OCI-LY3 (cell line): Measurements from ENCODE around the gene TMEM87A.

Source experiments
- H2AFZ ChIP-seq: fragments of 200-600, 300-600 bp; shearing (Covaris generic); 2 replicates; pipeline ENCODE4 v1.6.0; 2014; ENCODE audit warnings: antibody characterized with exemption, low read depth, low read length
- H3K27ac ChIP-seq: fragments of 200-600, 300-600 bp; sonication (generic); 2 replicates; pipeline ENCODE4 v1.5.1; 2014; ENCODE audit warnings: mild to moderate bottlenecking, low read length, moderate library complexity, mixed read lengths
- H3K27me3 ChIP-seq: fragments of 200-600, 300-600 bp; sonication (generic); 2 replicates; pipeline ENCODE4 v1.6.1; 2014; ENCODE audit warnings: low read depth, low read length, mixed read lengths
- H3K36me3 ChIP-seq: fragments of 200-600, 300-600 bp; sonication (generic); replicated peaks from 2 replicates; pipeline ENCODE3; 2014; ENCODE audit warnings: low read depth, low read length, mixed read lengths
- H3K4me1 ChIP-seq: fragments of 300-600, 200-600 bp; sonication (generic); 2 replicates; pipeline ENCODE4 v1.6.1; 2014; ENCODE audit warnings: low read length, mixed read lengths
- H3K4me2 ChIP-seq: fragments of 200-600, 300-600 bp; sonication (generic); 2 replicates; pipeline ENCODE4 v1.6.1; 2014; ENCODE audit warnings: low read length, mixed read lengths
- H3K4me3 ChIP-seq: fragments of 300-600, 200-600 bp; sonication (generic); 2 replicates; pipeline ENCODE4 v1.5.1; 2014; ENCODE audit warnings: antibody characterized with exemption, mild to moderate bottlenecking, low read length, moderate library complexity
- H3K79me2 ChIP-seq: fragments of 300-600, 200-600 bp; shearing (Covaris generic); 2 replicates; pipeline ENCODE4 v1.6.1; 2014; ENCODE audit warnings: mild to moderate bottlenecking, low read length, mixed read lengths
- H3K9ac ChIP-seq: fragments of 300-600, 200-600 bp; shearing (Covaris generic); 2 replicates; pipeline ENCODE4 v1.6.0; 2014; ENCODE audit warnings: mild to moderate bottlenecking, low read length, moderate library complexity
- H3K9me3 ChIP-seq: fragments of 200-600, 300-600 bp; shearing (Covaris generic); 2 replicates; pipeline ENCODE4 v1.6.1; 2014; ENCODE audit warnings: low read length, mixed read lengths; ENCODE audit not compliant: insufficient read depth
- H4K20me1 ChIP-seq: fragments of 200-600, 300-600 bp; sonication (generic); 2 replicates; pipeline ENCODE4 v1.6.1; 2016; ENCODE audit warnings: low read length, mixed read lengths; ENCODE audit not compliant: insufficient read depth
- EZH2phosphoT487 ChIP-seq: fragments of 200-600 bp; shearing (Covaris generic); IDR thresholded peaks from 2 replicates; pipeline ENCODE4 v1.6.1; 2018; ENCODE audit warnings: antibody characterized with exemption, mixed run types, low read depth
- TF ChIP-seq, protein P1 (sequence below): fragments of 200-600, 300-600 bp; sonication (generic); IDR thresholded peaks from 2 replicates; pipeline ENCODE4 v1.5.1; 2014; ENCODE audit warnings: antibody characterized with exemption, low read length, low read depth

The TMEM87A gene

DNA sequence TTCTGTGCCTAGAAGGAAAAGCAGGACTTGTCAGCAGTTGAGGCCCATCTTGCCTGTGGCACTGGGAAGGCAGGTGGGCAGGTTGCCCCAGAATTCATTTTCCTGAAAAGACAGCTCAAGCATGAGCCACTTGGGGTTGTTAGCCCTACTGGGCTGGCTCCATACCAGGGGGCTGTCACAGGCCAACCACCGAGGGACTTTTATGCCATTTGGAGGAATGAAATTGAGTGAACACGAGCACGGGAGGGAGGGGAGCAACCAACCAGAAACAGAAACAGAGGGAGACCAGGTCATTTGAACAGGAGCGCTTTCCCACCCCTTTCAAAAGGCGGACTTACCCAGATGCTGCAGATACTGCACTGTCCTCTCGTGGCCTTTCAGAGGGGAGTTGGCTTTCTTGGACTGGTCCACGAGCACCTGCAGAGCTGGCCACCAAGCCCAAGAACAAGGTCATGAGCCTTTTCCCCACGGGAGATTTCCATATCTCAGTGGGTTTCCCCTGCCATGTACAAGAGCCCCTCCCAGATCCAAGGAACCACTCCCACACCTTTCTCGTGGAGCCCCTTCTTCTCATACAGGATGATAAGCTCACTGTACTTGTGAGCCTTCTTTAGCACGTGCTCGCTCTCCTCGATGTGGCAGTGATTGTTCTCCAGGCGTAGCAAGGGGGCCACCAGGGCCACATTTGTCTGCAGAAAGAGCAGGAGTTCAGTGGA is 106.8 kb downstream of the TMEM87A start:
- no peak overlapping the region for H3K27ac ChIP-seq
- H3K36me3 ChIP-seq = peaks cover 58% of the 10 kb centered on the region
- H3K9ac ChIP-seq = no peak overlapping the region
- H3K79me2 ChIP-seq = no peaks in the 10 kb centered on the region
- H2AFZ ChIP-seq = no peak overlapping the region
- peaks cover 7% of the 10 kb centered on the region for H3K4me1 ChIP-seq
- H3K4me3 ChIP-seq = no peak overlapping the region
- H3K27me3 ChIP-seq = no peaks in the 10 kb centered on the region
- TF ChIP-seq EZH2phosphoT487 = no peak
- TF ChIP-seq, protein P1, sequence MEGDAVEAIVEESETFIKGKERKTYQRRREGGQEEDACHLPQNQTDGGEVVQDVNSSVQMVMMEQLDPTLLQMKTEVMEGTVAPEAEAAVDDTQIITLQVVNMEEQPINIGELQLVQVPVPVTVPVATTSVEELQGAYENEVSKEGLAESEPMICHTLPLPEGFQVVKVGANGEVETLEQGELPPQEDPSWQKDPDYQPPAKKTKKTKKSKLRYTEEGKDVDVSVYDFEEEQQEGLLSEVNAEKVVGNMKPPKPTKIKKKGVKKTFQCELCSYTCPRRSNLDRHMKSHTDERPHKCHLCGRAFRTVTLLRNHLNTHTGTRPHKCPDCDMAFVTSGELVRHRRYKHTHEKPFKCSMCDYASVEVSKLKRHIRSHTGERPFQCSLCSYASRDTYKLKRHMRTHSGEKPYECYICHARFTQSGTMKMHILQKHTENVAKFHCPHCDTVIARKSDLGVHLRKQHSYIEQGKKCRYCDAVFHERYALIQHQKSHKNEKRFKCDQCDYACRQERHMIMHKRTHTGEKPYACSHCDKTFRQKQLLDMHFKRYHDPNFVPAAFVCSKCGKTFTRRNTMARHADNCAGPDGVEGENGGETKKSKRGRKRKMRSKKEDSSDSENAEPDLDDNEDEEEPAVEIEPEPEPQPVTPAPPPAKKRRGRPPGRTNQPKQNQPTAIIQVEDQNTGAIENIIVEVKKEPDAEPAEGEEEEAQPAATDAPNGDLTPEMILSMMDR = no peak
- H3K4me2 ChIP-seq = no peak overlapping the region
- no peaks in the 10 kb centered on the region for H4K20me1 ChIP-seq
- H3K9me3 ChIP-seq = no peaks in the 10 kb centered on the region

DNA sequence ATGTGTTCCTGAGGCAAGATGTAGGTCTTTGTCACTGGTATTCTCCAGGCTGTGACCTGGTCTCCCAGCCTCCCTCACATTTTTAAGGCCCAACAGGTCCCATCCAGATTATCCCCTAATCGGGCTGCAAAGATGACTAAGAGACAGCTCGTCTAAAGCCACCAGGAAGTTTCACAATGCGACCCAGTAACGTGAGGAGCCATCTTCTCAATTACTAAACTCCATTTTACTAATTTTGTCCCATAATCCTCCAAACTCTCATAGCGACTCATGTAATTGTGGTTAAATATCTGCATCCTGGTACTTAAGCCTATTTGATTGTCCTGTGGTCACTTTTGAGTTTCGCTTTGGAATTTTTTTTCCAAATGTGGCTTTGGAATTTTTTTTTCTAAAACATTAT is 108.1 kb downstream of the TMEM87A start:
- TF ChIP-seq, protein P1 = no peak
- TF ChIP-seq EZH2phosphoT487 = no peak
- H3K4me1 ChIP-seq = no peaks in the 10 kb centered on the region
- no peak overlapping the region for H3K4me2 ChIP-seq
- no peak overlapping the region for H3K27ac ChIP-seq
- peaks cover 61% of the 10 kb centered on the region for H3K36me3 ChIP-seq
- H3K9me3 ChIP-seq = no peaks in the 10 kb centered on the region
- no peaks in the 10 kb centered on the region for H3K79me2 ChIP-seq
- no peak overlapping the region for H2AFZ ChIP-seq
- no peak overlapping the region for H3K9ac ChIP-seq
- no peak overlapping the region for H3K4me3 ChIP-seq
- H3K27me3 ChIP-seq = no peaks in the 10 kb centered on the region
- no peaks in the 10 kb centered on the region for H4K20me1 ChIP-seq

DNA sequence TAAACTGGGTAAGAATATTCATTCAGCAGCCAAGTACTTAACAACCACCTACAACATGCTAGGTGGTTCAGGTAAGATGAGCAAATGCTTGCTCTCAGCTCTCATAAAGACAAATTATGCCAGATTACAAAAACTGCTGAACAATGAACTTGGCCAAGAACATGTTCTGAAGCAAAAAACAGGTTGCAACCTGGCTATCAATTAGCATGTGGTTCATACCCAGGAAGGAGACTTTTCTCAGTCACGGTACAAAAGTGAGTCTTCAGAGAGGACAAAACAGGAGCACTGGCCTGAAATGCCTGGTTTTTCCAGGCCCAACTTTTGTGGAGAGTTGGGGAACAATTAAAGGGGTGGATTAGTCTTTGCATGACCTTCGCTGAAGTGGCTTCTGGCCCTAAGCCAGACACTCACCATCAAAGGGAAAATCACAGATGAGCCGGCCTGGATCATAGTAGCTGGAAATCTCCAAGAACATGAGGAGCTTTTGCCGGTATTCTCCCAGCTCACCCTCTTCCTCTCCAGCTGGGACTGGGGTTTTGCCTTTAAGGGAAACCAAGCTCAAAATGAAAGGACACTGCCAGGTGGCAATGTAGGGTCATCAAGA is 109.2 kb downstream of the TMEM87A start:
- no peak overlapping the region for H3K4me2 ChIP-seq
- H3K27ac ChIP-seq = no peak overlapping the region
- H3K79me2 ChIP-seq = no peaks in the 10 kb centered on the region
- no peaks in the 10 kb centered on the region for H3K9me3 ChIP-seq
- no peak for TF ChIP-seq EZH2phosphoT487
- TF ChIP-seq, protein P1 = no peak
- H4K20me1 ChIP-seq = no peaks in the 10 kb centered on the region
- H3K27me3 ChIP-seq = no peaks in the 10 kb centered on the region
- no peaks in the 10 kb centered on the region for H3K4me1 ChIP-seq
- H3K36me3 ChIP-seq = peaks cover 62% of the 10 kb centered on the region
- H2AFZ ChIP-seq = no peak overlapping the region
- no peak overlapping the region for H3K4me3 ChIP-seq
- no peak overlapping the region for H3K9ac ChIP-seq

DNA sequence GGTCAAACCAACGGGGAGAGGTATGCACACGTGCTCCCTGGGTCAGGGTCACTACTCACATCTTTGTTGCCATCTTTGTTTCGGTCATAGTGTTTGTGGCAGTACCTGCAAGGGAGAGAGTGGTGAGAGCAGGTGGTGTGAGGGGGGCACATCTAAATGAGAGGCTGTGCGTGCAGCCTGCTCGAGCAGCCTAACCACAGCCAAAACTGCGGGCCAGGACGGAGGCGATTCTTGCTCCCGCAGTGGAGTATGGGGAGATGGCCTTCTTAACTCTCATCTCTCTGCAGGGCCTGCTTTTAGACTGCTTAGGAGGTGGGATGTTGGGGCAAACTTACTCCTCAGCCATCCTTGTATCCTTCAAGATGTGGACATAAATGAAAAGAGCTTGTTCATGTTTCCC is 109.9 kb downstream of the TMEM87A start:
- Histone ChIP-seq H3K27me3 (no peaks in the 10 kb centered on the region), H3K9ac (no peak overlapping the region), H3K4me1 (no peaks in the 10 kb centered on the region), H3K79me2 (no peaks in the 10 kb centered on the region), H3K9me3 (no peaks in the 10 kb centered on the region), H3K4me2 (no peak overlapping the region), H2AFZ (no peak overlapping the region), H4K20me1 (no peaks in the 10 kb centered on the region), H3K36me3 (peaks cover 64% of the 10 kb centered on the region), H3K27ac (no peak overlapping the region), H3K4me3 (no peak overlapping the region)
- TF ChIP-seq EZH2phosphoT487 = no peak
- TF ChIP-seq, protein P1 = no peak
